ENCODE results near the gene CHKA.

GRCh38 chr11:68041617-68042218, 79.5 kb downstream of the CHKA start:
- TF ChIP-seq CTCF (IDR thresholded peaks at IDR 0.05) (no peak), POLR2AphosphoS5 (IDR thresholded peaks at IDR 0.05; ENCODE audit: low read depth, low read length) (no peak), REST (IDR thresholded peaks at IDR 0.05; ENCODE audit: insufficient read depth in 1 of 2, low read depth in 2 of 2, low read length in 1 of 2) (no peak), TCF7L2 (IDR thresholded peaks at IDR 0.05; ENCODE audit: low read depth, low read length) (no peak), SIN3A (IDR thresholded peaks at IDR 0.05; ENCODE audit: borderline replicate concordance, insufficient read depth, low read depth, low read length) (no peak)

All from Panc1 (cell line).